K562 (cell line): Measurements from ENCODE around the gene TSEN34. TPM values are rescaled to one million over a fixed set of nuclear protein-coding genes. Genes with fewer than 3 reads are reported as not detected.

ENCODE experiments used
- ARID1B ChIP-seq: fragments of 450-650 bp; IDR thresholded peaks from 2 replicates; pipeline ENCODE4 v1.6.1; 2016; ENCODE audit warnings: antibody characterized with exemption, mild to moderate bottlenecking, inconsistent platforms
- BRD4 ChIP-seq: fragments of 200-600 bp; sonication (generic); IDR thresholded peaks from 2 replicates; pipeline ENCODE4 v1.6.1; 2017; ENCODE audit warnings: inconsistent platforms
- HMGN3 ChIP-seq: IDR thresholded peaks from 2 replicates; pipeline ENCODE4 v1.6.1; 2011; ENCODE audit warnings: borderline replicate concordance, low read depth, mild to moderate bottlenecking, mixed read lengths, low read length; ENCODE audit not compliant: insufficient read length; ENCODE audit errors: extremely low read depth
- MED1 ChIP-seq: sonication (generic); formaldehyde crosslinking; IDR thresholded peaks from 2 replicates; pipeline ENCODE4 v1.8.1; 2023; ENCODE audit warnings: missing genetic modification reagents, borderline replicate concordance
- MEF2D ChIP-seq: conservative IDR thresholded peaks from 2 replicates; pipeline ENCODE4 v1.6.1; 2016; ENCODE audit warnings: low read depth, missing genetic modification characterization, missing compliant biosample characterization
- NR2C1 ChIP-seq, 2 experiments: fragments of 450-650 bp; IDR thresholded peaks; 2 replicates each; pipeline ENCODE4 v1.6.1; 2017; ENCODE audit warnings: mild to moderate bottlenecking in 2 of 2, antibody characterized with exemption in 1 of 2, inconsistent platforms in 1 of 2, missing compliant biosample characterization in 1 of 2, missing genetic modification characterization in 1 of 2
- NR2C2 ChIP-seq, 2 experiments: fragments of 200-800 bp in 1 of 2; sonication (Bioruptor generic) in 1 of 2; sonication (generic) in 1 of 2; formaldehyde crosslinking in 1 of 2; IDR thresholded peaks; 2 replicates each; pipeline versions ENCODE4 v1.6.1 to v1.8.0; 2016 to 2022; ENCODE audit warnings: mild to moderate bottlenecking in 1 of 2, missing compliant biosample characterization in 1 of 2, missing genetic modification characterization in 1 of 2, missing genetic modification reagents in 1 of 2
- RAD51 ChIP-seq: fragments of 450-650 bp; IDR thresholded peaks from 2 replicates; pipeline ENCODE4 v1.7.1; 2016; ENCODE audit warnings: low read depth, mild to moderate bottlenecking, borderline replicate concordance
- RBM15 ChIP-seq: fragments of 200-400 bp; formaldehyde crosslinking; IDR thresholded peaks from 2 replicates; pipeline ENCODE4 v1.6.1; 2018; ENCODE audit warnings: mild to moderate bottlenecking, low read length, moderate library complexity; ENCODE audit not compliant: insufficient read depth
- RBM25 ChIP-seq: fragments of 200-400 bp; formaldehyde crosslinking; IDR thresholded peaks from 2 replicates; pipeline ENCODE4 v1.6.1; 2018; ENCODE audit warnings: low read length, low read depth, moderate library complexity; ENCODE audit not compliant: severe bottlenecking
- SAP30 ChIP-seq: fragments of 200-600 bp; sonication (generic); IDR thresholded peaks from 2 replicates; pipeline ENCODE4 v1.6.1; 2012; ENCODE audit warnings: borderline replicate concordance, low read depth, mild to moderate bottlenecking, moderate library complexity, low read length, control low read depth, inconsistent platforms; ENCODE audit not compliant: insufficient read depth, poor library complexity, severe bottlenecking
- SIRT6 ChIP-seq: IDR thresholded peaks from one replicate; pipeline ENCODE4 v1.6.1; 2012; ENCODE audit warnings: low read depth, mild to moderate bottlenecking, control low read depth, inconsistent platforms, low read length, moderate library complexity
- SMAD4 ChIP-seq: fragments of 250-450 bp; sonication (Bioruptor Pico); conservative IDR thresholded peaks from 2 replicates; pipeline ENCODE4 v1.8.0; 2021; ENCODE audit warnings: inconsistent platforms, mild to moderate bottlenecking, moderate library complexity
- SNIP1 ChIP-seq: fragments of 450-650 bp; IDR thresholded peaks from 2 replicates; pipeline ENCODE4 v1.7.1; 2017; ENCODE audit warnings: low read depth, mild to moderate bottlenecking
- SP1 ChIP-seq: sonication (generic); formaldehyde crosslinking; IDR thresholded peaks from 2 replicates; pipeline ENCODE4 v1.8.1; 2022; ENCODE audit warnings: mild to moderate bottlenecking, missing genetic modification reagents
- TEAD4 ChIP-seq, 2 experiments: sonication (generic) in 1 of 2; formaldehyde crosslinking in 1 of 2; IDR thresholded peaks; 2 replicates each; pipeline versions ENCODE4 v1.6.1 to v1.8.0; 2012 to 2022; ENCODE audit warnings: borderline replicate concordance in 1 of 2, inconsistent platforms in 1 of 2, low read length in 1 of 2, mild to moderate bottlenecking in 1 of 2, missing genetic modification reagents in 1 of 2
- ZFP36 ChIP-seq: fragments of 150-350 bp; IDR thresholded peaks from 2 replicates; pipeline ENCODE4 v1.6.1; 2018; ENCODE audit warnings: low read length, low read depth; ENCODE audit not compliant: partially characterized antibody
- ZFX ChIP-seq: sonication (generic); formaldehyde crosslinking; IDR thresholded peaks from 2 replicates; pipeline ENCODE4 v1.8.0; 2022; ENCODE audit warnings: mild to moderate bottlenecking, missing genetic modification reagents, moderate library complexity
- ZKSCAN1 ChIP-seq: fragments of 150-350 bp; IDR thresholded peaks from 2 replicates; pipeline ENCODE4 v1.6.1; 2016; ENCODE audit warnings: low read depth, low read length
- ZNF232 ChIP-seq: sonication (generic); formaldehyde crosslinking; IDR thresholded peaks from 2 replicates; pipeline ENCODE4 v1.8.0; 2022; ENCODE audit warnings: mild to moderate bottlenecking, missing genetic modification reagents
- ZNF282 ChIP-seq: sonication (generic); formaldehyde crosslinking; IDR thresholded peaks from 2 replicates; pipeline ENCODE4 v1.8.1; 2023; ENCODE audit warnings: missing genetic modification reagents
- ZNF324 ChIP-seq: fragments of 250-450 bp; sonication (Bioruptor Pico); IDR thresholded peaks from 2 replicates; pipeline ENCODE4 v1.4.0; 2020; ENCODE audit warnings: mild to moderate bottlenecking
- ZNF436 ChIP-seq: fragments of 250-450, 450-650 bp; sonication (Bioruptor Pico); formaldehyde crosslinking; IDR thresholded peaks from 2 replicates; pipeline ENCODE4 v1.7.0; 2020; ENCODE audit warnings: mild to moderate bottlenecking
- ZNF696 ChIP-seq: fragments of 250-450 bp; sonication (Bioruptor Pico); conservative IDR thresholded peaks from 2 replicates; pipeline ENCODE4 v1.4.0; 2020; ENCODE audit warnings: mild to moderate bottlenecking, moderate library complexity
- polyA plus RNA-seq, 8 experiments: library from polyadenylated mRNA; depleted of rRNA in 4 of 8; stranded (reverse) in 5 of 8; unstranded in 3 of 8; fragments of >200 nt; fragmentation: Nextera tagmentation in 2 of 8; fragmentation: Illumina TruSeq in 1 of 8; extraction: Ambion mirVana in 2 of 8; extraction: Trizol in 1 of 8; gene quantifications; 2 replicates each; pipeline versions ENCODE4 v1.2.1 to v1.2.3, GENCODE V29; 2011 to 2014; ENCODE audit warnings: inconsistent platforms in 1 of 8, missing spikeins in 1 of 8
- total RNA-seq, 7 experiments: library from RNA; depleted of rRNA in 6 of 7; stranded (reverse); fragments of >200 nt in 6 of 7; fragmentation: Illumina TruSeq in 2 of 7; extraction: Trizol in 2 of 7; gene quantifications; 2 replicates each; pipeline versions ENCODE4 v1.2.1 to v1.2.3, GENCODE V29; 2011 to 2021; ENCODE audit warnings: low replicate concordance in 1 of 7
- TF ChIP-seq, protein P1 (sequence below): fragments of 450-650 bp; IDR thresholded peaks from 2 replicates; pipeline ENCODE4 v1.6.1; 2014; ENCODE audit warnings: low read depth, mild to moderate bottlenecking, moderate library complexity, borderline replicate concordance
- TF ChIP-seq, protein P2 (sequence below): fragments of 250-450 bp; sonication (Bioruptor Pico); IDR thresholded peaks from 2 replicates; pipeline ENCODE4 v1.8.0; 2021; ENCODE audit warnings: borderline replicate concordance, mild to moderate bottlenecking, moderate library complexity; ENCODE audit not compliant: poor library complexity, severe bottlenecking

TSEN34 gene
- total and polyA plus RNA-seq, 9 of the 15 experiments (the other 6 are each of a cell fraction or from before 2014, with no cell fraction given): 3.1 to 57.6 (median 29.5) TPM

DNA sequence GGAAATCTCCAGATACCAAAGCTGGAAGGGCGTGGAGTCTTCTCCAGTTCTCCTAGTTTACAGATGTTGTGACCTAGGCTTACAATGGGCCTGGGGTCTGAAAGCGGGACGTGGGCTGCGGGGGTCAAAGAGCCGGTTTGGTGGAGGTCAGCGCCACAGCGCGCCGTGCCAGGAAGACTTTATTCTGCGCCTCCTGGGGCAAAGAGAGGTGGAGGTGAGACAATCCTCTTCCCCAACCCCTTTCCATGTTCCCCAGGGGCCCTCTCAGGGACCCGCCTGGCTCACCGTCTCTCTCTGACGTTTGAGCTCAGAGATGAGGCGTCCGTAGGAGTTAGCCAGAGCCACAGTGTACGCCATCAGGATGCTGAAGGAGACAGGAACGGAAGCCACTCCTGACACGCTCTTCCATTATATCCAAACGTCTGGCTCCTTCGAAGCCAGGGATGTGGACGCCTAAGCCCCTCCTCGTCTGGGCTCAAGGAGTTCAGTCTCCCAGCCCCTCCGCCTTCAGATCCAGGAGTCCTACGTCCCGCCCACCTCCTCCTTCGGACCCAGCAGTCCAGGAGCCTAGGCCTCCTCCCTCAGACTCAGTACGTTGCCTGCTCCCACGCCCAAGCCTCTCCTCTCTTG, 30.8 kb upstream of the TSEN34 start (continued):
- peak; percentile 41; the same call in 1 of the 2 replicates for TF ChIP-seq NR2C1 (IDR thresholded peaks at IDR 0.05)
- TF ChIP-seq NR2C1 (tag; IDR thresholded peaks at IDR 0.05): peak; percentile 42; the same call in 1 of the 2 replicates
- peak; percentile 44 for TF ChIP-seq ZFX (CRISPR knock-in tag)
- no peak for TF ChIP-seq SNIP1
- no peak for TF ChIP-seq RBM15
- no peak for TF ChIP-seq ZNF696 (CRISPR knock-in tag)
- TF ChIP-seq SAP30: peak; percentile 73
- TF ChIP-seq SMAD4: no peak
- TF ChIP-seq ZKSCAN1: peak; percentile 29; the same call in 1 of the 2 replicates
- no peak for TF ChIP-seq NR2C2 (CRISPR knock-in tag; IDR thresholded peaks at IDR 0.05)
- TF ChIP-seq NR2C2 (tag; IDR thresholded peaks at IDR 0.05): 0 out of 2 replicates have a peak, but pooled peaks have one; percentile 24
- no peak for TF ChIP-seq ZNF232 (CRISPR knock-in tag)
- no peak for TF ChIP-seq RAD51
- TF ChIP-seq ZFP36: peak; percentile 72
- no peak for TF ChIP-seq ARID1B
- no peak for TF ChIP-seq TEAD4 (IDR thresholded peaks at IDR 0.05; ENCODE audit: low read length)
- TF ChIP-seq TEAD4 (CRISPR knock-in tag; IDR thresholded peaks at IDR 0.05; ENCODE audit: borderline replicate concordance): 0 out of 2 replicates have a peak, but pooled peaks have one; percentile 64
- TF ChIP-seq ZNF324 (CRISPR knock-in tag): no peak
- no peak for TF ChIP-seq SP1 (CRISPR knock-in tag)
- no peak for TF ChIP-seq ZNF436 (CRISPR knock-in tag)
- TF ChIP-seq SIRT6: no peak
- TF ChIP-seq MEF2D (tag): no peak
- TF ChIP-seq MED1 (CRISPR knock-in tag): no peak
- TF ChIP-seq, protein P1, sequence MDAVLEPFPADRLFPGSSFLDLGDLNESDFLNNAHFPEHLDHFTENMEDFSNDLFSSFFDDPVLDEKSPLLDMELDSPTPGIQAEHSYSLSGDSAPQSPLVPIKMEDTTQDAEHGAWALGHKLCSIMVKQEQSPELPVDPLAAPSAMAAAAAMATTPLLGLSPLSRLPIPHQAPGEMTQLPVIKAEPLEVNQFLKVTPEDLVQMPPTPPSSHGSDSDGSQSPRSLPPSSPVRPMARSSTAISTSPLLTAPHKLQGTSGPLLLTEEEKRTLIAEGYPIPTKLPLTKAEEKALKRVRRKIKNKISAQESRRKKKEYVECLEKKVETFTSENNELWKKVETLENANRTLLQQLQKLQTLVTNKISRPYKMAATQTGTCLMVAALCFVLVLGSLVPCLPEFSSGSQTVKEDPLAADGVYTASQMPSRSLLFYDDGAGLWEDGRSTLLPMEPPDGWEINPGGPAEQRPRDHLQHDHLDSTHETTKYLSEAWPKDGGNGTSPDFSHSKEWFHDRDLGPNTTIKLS: 0 out of 2 replicates have a peak, but pooled peaks have one; percentile 12
- TF ChIP-seq, protein P2, sequence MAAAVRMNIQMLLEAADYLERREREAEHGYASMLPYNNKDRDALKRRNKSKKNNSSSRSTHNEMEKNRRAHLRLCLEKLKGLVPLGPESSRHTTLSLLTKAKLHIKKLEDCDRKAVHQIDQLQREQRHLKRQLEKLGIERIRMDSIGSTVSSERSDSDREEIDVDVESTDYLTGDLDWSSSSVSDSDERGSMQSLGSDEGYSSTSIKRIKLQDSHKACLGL: no peak
- TF ChIP-seq BRD4: no peak
- 0 out of 2 replicates have a peak, but pooled peaks have one; percentile 39 for TF ChIP-seq ZNF282 (CRISPR knock-in tag)
- no peak for TF ChIP-seq RBM25
- no peak for TF ChIP-seq HMGN3
